KOPT-K1 (cell line): ENCODE results near the gene EIF5AL1.

ENCODE experiments used
- H3K27ac ChIP-seq: fragments of 200-600 bp; sonication (generic); 2 replicates; pipeline ENCODE4 v1.5.1; 2016; ENCODE audit warnings: antibody characterized with exemption, mild to moderate bottlenecking, low read depth, low read length; ENCODE audit not compliant: poor library complexity, severe bottlenecking
- H3K36me3 ChIP-seq: fragments of 200-600 bp; sonication (generic); 2 replicates; pipeline ENCODE4 v1.5.1; 2017; ENCODE audit warnings: antibody characterized with exemption, mild to moderate bottlenecking, low read length, moderate library complexity; ENCODE audit not compliant: insufficient read depth
- H3K9me3 ChIP-seq: fragments of 200-600 bp; sonication (generic); 2 replicates; pipeline ENCODE4 v1.5.1; 2017; ENCODE audit warnings: antibody characterized with exemption, low read length, mild to moderate bottlenecking; ENCODE audit not compliant: insufficient read depth, poor library complexity, severe bottlenecking

Gene EIF5AL1

DNA sequence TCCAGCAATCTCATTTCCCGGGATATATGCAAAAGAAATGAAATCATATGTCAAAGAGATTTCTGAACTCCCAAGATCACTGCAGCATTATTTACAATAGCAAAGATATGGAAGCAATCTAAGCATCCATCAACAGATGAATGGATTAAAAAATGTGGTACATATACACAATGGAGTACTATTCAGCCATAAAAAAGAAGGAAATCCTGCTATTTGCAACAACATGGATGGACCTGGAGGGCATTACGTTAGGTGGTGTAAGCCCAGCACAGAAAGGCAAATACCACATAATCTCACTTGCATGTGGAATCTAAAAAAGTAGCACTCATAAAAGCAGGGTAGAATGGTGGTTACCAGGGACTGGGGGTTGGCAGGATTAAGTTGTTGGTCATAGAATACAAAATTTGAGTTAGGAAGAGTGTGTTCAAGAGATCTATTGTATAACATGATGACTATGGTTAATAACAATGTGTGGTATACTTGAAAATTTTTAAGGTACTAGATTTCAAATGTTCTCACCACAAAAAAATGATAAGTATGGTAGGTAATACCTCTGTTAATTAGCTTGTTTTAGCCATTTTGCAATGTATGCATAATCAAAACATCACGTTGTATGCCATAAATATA is 32.9 kb upstream of the EIF5AL1 start:
- Histone ChIP-seq H3K27ac (no peak overlapping the region), H3K9me3 (no peaks in the 10 kb centered on the region), H3K36me3 (no peaks in the 10 kb centered on the region)

DNA sequence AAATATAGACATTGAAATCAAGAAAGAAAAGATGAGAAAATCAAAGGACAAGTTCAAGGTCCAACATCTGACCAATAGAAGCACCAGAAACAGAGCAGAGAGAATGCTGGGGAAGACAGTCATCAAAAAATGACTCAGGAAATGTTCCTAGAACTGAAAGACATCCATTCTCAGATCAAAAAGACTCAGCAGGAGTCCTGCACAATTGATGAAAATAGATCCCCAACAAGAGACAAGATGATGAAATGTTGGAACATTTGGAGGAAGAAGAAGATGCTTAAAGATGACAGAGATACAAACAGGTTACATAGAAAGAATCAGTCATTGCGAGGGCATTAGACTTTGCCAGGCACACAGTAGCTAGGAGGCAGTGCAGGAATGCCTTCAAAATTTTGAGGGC is 30.0 kb upstream of the EIF5AL1 start:
- Histone ChIP-seq H3K9me3 (no peaks in the 10 kb centered on the region), H3K27ac (no peak overlapping the region), H3K36me3 (no peaks in the 10 kb centered on the region)

DNA sequence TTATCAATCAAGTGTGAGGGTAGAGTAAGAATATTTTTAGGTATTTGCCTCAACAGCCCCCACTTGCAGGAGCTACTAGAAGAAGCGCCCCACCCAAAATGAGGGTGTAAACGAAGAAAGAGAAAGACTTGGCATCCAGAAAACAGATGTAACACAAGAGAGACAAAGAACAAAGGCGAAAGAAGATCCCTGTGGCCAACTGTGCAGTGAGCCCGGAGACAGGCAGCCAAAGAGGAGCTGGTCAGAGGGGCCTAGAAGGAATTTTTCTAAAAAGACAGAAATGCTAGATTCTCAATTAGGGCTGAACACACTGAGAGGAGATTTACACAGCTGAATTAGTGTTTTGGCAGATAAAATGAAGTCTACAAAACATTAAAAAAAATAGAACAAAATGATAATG is 29.6 kb upstream of the EIF5AL1 start:
- Histone ChIP-seq H3K9me3 (no peaks in the 10 kb centered on the region), H3K27ac (no peak overlapping the region), H3K36me3 (no peaks in the 10 kb centered on the region)

DNA sequence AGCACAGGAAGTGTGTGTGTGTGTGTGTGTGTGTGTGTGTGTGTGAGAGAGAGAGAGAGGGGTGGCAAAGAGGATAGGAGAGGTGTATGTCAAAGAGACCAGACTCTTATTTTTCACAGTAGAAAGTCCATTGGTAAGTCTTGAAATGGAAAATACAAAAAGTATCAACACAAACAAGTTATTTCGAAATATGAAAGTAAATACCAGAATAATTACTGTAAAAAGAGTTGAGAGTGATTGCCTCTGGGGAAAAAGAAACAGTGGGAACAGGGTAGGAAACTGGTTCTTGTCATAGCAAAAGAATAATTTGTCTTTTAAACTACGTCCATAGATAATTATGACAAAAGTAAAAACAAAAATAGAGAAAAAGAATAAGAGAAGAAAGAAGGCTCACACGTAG is 29.0 kb upstream of the EIF5AL1 start:
- Histone ChIP-seq H3K27ac (no peak overlapping the region), H3K36me3 (no peaks in the 10 kb centered on the region), H3K9me3 (no peaks in the 10 kb centered on the region)

DNA sequence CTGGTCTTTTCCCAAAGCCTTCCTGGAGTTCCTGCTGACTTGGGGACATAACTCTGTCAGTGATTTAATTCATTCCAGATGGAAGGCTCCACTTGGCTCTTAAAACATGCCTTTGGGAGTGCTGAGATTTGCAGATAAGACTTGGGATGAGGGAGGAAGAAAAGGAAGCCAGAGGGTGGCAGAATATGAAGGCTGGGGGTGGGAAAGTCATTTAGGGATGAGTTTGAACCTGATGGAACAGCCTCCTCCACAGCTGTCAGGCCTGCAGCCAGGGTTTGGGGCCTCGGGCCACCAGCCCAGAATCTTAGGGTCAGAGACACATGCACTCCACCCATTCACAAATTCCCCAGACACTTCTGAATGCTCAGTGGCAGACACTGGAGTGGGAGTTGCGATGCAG is 28.4 kb upstream of the EIF5AL1 start:
- Histone ChIP-seq H3K9me3 (no peaks in the 10 kb centered on the region), H3K36me3 (no peaks in the 10 kb centered on the region), H3K27ac (no peak overlapping the region)

DNA sequence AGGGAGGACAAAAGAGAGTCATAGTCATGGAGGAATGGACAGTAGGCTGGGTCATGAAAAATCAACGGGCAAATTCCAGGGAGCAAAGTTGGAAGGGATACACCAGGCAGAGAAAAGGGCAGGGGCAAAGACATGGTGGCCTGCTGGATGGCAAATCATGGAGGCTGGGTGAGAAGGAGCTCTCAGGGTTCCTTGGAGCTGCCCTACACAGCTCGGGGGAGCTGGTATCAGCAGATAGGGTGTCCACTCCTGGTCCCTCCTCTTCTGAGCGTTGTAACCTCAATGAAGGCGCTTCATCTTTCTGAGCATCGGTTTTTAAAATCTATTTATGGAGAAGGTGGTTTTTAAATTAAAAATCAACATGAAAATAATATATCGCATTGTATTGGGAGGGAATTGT is 27.9 kb upstream of the EIF5AL1 start:
- no peak overlapping the region for H3K27ac ChIP-seq
- H3K9me3 ChIP-seq = no peaks in the 10 kb centered on the region
- no peaks in the 10 kb centered on the region for H3K36me3 ChIP-seq

DNA sequence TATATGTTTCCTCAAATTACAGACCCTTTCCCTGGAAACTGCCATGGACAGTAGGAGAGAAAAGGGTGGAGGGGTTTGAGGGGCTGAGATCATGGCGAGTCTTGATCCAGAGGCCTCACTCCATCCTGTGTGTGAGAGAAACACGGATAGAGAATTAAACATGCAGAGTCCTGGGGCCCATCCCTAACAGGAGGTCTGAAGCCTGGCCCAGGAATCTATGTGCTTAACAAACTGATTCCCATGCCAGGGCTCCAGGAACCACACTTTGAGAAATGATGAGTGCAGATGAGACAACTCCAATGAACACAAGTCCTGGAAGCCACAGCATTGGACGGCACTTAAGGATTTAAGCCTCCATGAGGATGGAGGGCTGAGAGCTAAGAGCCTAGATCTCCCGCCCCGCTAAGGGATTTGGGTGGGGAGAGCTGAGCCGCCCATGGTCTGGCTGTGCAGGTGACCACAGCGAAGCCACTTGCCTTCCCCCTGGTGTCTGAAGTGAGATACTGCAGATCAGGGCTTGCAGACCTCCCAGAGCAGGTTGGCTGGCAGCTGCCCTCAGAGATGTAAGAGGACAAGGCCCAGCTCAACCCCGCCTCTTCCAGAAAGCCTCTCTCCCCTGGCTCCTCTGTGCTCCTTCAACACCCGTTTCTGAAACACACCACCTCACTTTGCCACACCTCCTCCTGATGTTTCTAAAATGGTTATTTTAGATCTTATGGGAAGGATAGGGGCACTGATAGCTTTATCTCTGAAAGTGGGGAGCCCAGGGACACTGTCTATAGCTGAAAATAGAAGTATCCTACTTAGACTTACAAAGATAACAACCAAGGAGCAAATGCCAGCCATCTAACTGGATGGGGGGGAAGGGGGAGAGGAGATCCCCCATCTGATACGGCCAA is 24.8 kb upstream of the EIF5AL1 start:
- H3K27ac ChIP-seq = no peak overlapping the region
- no peaks in the 10 kb centered on the region for H3K9me3 ChIP-seq
- no peaks in the 10 kb centered on the region for H3K36me3 ChIP-seq

DNA sequence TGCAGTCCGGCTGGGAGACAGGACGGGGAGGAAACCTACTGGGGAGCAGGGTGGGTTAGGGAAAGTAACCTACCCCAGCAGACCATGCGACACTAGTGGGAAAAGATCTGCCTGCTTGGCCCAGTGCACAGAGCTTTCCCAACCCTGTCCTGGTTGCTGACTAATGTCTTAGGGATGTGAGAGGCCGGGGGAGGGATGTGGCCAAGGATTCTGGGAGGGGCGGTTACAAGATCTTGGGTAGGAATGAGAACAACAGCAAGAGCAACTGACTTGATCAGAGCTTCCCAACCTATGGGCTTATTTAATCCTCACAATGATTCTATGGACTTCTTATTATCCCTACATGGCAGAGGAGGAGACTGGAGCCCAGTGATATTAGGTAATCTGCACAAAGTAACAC is 24.0 kb upstream of the EIF5AL1 start:
- Histone ChIP-seq H3K9me3 (no peaks in the 10 kb centered on the region), H3K27ac (no peak overlapping the region), H3K36me3 (no peaks in the 10 kb centered on the region)

DNA sequence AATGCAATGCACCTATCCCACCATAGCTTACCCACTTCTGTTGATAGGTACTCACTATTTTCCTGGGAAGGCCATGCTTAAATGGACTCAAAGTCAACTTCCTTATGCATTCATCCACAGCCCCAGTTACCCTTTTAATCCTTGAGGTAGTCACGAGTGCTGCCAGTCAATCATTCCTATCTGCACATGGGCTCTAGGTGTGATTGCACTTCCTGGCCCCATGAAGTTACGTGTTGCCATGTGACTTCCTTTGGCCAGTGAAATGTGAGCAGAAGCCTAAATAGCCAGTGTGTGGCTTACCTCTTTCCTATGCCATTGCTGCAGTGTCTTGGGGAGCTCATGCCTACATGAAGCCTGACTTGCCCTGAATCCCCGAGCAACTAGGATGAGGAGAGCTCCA is 23.5 kb upstream of the EIF5AL1 start:
- H3K9me3 ChIP-seq = no peaks in the 10 kb centered on the region
- H3K27ac ChIP-seq = no peak overlapping the region
- no peaks in the 10 kb centered on the region for H3K36me3 ChIP-seq

DNA sequence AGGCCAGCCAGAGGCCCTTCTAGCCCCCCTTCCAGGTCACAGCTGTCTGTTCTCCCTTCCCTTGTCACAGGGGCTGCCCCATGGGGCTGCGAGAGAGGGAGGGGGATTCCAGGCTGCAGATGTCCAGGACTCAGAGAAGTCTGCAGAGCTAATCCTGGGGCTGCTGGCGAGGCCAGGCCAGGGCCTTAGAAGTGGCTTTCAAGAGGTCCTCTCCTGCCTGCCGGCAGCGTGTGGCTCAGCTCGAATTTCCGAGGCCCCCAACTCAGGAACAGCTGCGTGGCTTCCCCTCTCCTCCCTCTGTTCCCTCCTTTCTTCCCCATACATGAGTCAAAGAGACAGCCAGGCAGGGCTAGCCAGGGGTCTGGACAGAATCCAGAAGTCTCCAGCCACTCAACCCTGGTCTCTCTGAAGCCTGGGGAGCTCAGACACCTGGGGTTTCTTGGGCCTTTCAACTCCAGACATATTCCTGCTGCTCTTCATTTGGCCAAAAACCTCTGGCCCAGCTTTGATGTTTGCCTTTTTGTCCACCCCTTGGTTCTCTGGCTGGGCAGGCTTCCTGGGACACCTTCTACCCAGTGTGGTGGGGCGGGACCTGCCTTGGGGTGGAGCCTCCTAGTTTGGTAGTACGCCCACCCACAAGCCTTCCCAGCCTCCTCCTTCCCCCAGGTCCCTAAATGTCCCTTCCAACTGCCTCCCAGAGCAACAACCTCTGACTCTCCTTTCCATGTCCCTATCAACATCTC is 21.8 kb upstream of the EIF5AL1 start:
- no peaks in the 10 kb centered on the region for H3K9me3 ChIP-seq
- H3K36me3 ChIP-seq = no peaks in the 10 kb centered on the region
- no peak overlapping the region for H3K27ac ChIP-seq

DNA sequence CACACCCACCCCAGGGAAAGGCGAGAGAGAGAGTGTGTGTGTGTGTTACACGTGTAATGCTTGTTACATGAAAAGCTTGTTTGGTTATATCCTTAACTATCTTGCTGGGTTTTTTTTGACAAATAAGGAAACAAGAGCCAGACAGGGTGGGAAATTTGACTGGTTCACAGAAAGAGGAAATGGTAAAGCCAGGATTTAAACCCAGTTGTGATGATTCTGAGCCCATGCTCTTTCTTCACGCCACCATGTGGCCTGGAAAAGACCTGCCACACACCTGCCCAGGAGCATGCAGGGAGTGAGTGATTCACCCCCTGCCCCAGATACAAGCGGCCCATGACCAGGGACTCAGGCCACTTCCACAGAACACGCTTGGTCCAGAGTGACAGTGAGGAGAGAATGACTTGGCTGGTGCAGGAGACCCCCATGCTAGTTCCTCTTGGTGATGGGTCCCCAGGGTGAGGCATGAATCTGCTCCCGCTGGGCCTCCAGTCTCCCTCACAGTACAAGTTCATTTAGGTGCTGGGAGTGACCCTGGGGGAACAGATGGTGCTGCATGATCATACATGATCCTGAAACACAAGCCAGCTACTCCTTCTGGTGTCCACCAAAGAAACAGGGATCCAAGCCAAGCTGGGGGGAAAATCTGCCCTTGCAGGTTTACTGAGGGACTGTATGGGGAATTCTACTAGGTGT is 21.0 kb upstream of the EIF5AL1 start:
- Histone ChIP-seq H3K36me3 (no peaks in the 10 kb centered on the region), H3K9me3 (no peaks in the 10 kb centered on the region), H3K27ac (no peak overlapping the region)

DNA sequence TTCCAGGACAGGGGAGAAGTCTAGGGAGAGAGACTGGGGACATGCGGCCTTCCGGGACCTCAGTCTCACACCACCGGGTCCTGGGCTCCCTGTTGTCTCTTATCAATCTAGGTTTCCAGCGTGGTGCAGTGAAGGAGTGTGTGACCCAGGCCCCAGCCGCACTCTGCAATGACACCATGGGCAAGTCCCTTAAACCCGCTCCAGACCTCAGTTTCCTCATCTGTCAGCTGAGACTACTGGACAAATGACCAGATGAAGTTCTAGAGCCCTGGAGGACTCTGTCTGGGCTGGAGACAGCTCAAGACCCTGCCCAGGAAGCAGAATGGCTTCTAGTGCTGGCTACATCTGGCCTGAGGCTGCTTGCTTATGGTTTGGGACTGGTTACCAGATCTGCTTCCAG is 20.1 kb upstream of the EIF5AL1 start:
- no peak overlapping the region for H3K27ac ChIP-seq

DNA sequence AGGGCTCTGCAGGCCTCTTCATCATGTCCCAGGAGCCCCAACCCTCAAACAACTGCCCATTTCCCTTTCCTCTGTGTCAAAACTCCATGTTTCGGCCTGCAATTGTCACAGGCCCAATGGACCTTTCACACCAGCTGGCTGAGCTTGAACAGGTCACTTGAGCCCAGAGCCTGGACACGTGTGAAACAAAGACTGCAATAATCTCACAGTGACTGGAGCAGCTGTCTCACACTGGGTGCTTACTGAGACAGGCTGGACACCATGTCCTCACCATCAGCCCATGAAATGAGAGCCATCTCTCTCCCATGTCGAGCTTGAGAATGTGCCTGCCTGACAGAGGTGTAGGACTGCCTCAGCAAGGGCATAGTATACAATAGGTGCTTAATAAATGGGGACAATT is 19.5 kb upstream of the EIF5AL1 start:
- no peak overlapping the region for H3K27ac ChIP-seq
- no peaks in the 10 kb centered on the region for H3K9me3 ChIP-seq
- no peaks in the 10 kb centered on the region for H3K36me3 ChIP-seq

More for the DNA sequence above, 20.1 kb upstream of the EIF5AL1 start:
- Histone ChIP-seq H3K9me3 (no peaks in the 10 kb centered on the region), H3K36me3 (no peaks in the 10 kb centered on the region)

DNA sequence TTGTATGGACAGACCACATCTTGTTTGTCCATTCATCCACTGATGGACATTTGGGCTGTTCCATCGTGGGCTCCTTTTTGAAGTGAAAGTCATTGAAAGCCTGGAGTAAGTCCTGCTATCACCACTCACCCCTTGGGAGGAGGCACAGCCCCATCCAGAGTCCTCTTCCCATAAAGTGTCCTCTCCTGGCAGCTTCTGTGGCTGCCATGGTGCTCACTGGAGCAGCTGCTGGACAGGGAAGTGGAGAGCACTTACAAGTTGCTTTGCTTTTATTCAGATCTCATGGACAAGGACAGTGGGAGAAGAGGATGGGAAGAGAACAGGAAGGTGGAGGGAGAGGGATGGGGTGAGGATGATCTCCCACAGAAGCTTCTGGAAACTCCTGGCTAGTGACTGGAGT is 18.5 kb upstream of the EIF5AL1 start:
- no peaks in the 10 kb centered on the region for H3K36me3 ChIP-seq
- no peaks in the 10 kb centered on the region for H3K9me3 ChIP-seq
- H3K27ac ChIP-seq = no peak overlapping the region
